ENCODE data around the gene PLB1.

GRCh38 chr2:28681158-28681571 lies 185.3 kb downstream of the PLB1 start:
- TF ChIP-seq CTCF (conservative IDR thresholded peaks at IDR 0.05; ENCODE audit: low read depth in 2 of 2) = no peak
- TF ChIP-seq POLR2AphosphoS5 (IDR thresholded peaks at IDR 0.05; ENCODE audit: low read depth) = no peak
- TF ChIP-seq EZH2 (IDR thresholded peaks at IDR 0.05; ENCODE audit: low read depth, unreplicated experiment) = no peak
- TF ChIP-seq EZH2phosphoT487 (IDR thresholded peaks at IDR 0.05; ENCODE audit: unreplicated experiment) = no peak
- no peak for TF ChIP-seq REST (IDR thresholded peaks at IDR 0.05; ENCODE audit: unreplicated experiment)
- TF ChIP-seq ZNF114 (CRISPR knock-in tag; IDR thresholded peaks at IDR 0.05) = no peak
- no peak for TF ChIP-seq ETS1 (IDR thresholded peaks at IDR 0.05)
